Gastrocnemius medialis (tissue), 4 donors: ENCODE results near the gene LTB. TPM values are rescaled to one million over a fixed set of nuclear protein-coding genes. Genes with fewer than 3 reads are reported as not detected.
A peak's percentile ranks its signal among the peaks of the same experiment; 100 is the strongest.

ENCODE experiments used
- ATAC-seq, 2 donors: fragments of 150-250 bp; one replicate each; pipeline ENCODE4 v1.9.1; 2016
- DNase-seq, 2 donors: peaks; one replicate each; pipeline ENCODE4 v3.0.0-alpha.2; 2019
- H3K27ac ChIP-seq, 4 donors: fragments of 200-600 bp; sonication (generic); 1 replicate in 1 of 4; 2 replicates in 3 of 4; pipeline ENCODE4 v1.5.1; 2016 to 2018; ENCODE audit warnings: mild to moderate bottlenecking in 2 of 4, moderate library complexity in 1 of 4
- H3K27me3 ChIP-seq, 3 donors: fragments of 200-600 bp; sonication (generic) in 2 of 3; 1 replicate in 1 of 3; 2 replicates in 2 of 3; pipeline versions ENCODE4 v1.5.1 to v1.6.0; 2016 to 2019; ENCODE audit warnings: mild to moderate bottlenecking in 1 of 3, moderate library complexity in 1 of 3
- H3K36me3 ChIP-seq, 2 donors: fragments of 200-600 bp; sonication (generic) in 1 of 2; one replicate each; pipeline ENCODE4 v1.5.1; 2017 to 2018
- H3K4me1 ChIP-seq, 2 donors: fragments of 200-600 bp; sonication (generic) in 1 of 2; one replicate each; pipeline ENCODE4 v1.5.1; 2016 to 2017; ENCODE audit warnings: mild to moderate bottlenecking in 2 of 2
- H3K4me3 ChIP-seq, 4 donors: fragments of 200-600 bp; sonication (generic) in 3 of 4; 1 replicate in 1 of 4; 2 replicates in 3 of 4; pipeline ENCODE4 v1.5.1; 2016 to 2019; ENCODE audit warnings: mild to moderate bottlenecking in 2 of 4
- H3K9me3 ChIP-seq, 3 donors: fragments of 200-600 bp; sonication (generic) in 2 of 3; 1 replicate in 1 of 3; 2 replicates in 2 of 3; pipeline ENCODE4 v1.5.1; 2016 to 2019
- POLR2A ChIP-seq, 2 donors: fragments of 450-650 bp; IDR thresholded peaks; one replicate each; pipeline ENCODE4 v1.6.1; 2017; ENCODE audit warnings: antibody characterized with exemption in 2 of 2, mild to moderate bottlenecking in 2 of 2, moderate library complexity in 2 of 2
- in situ Hi-C, 4 donors: fragments of 200-750 bp; cut with MboI; loops; one replicate each; pipeline versions ENCODE4 v1.15.0 to v1.8.0; 2017; ENCODE audit warnings: low sequenced_read_pairs in 4 of 4
- intact Hi-C: fragments of 100-400 bp; cut with DNase I; formaldehyde crosslinking; loops from one replicate; pipeline ENCODE4 v1.15.1; 2023; ENCODE audit warnings: low total_unique reads
- total RNA-seq, 4 donors: library from RNA; depleted of rRNA; stranded (reverse); fragments of >200 nt; gene quantifications; one replicate each; pipeline versions ENCODE4 v1.1.0 to v1.2.3, GENCODE V29; 2016
- TF ChIP-seq, protein P1 (sequence below), 5 experiments: fragments of 450-650 bp in 3 of 5; fragments of 200-600 bp in 2 of 5; sonication (generic) in 2 of 5; IDR thresholded peaks in 4 of 5; conservative IDR thresholded peaks in 1 of 5; 1 replicate in 4 of 5; 2 replicates in 1 of 5; pipeline ENCODE4 v1.5.1; 2016 to 2019; ENCODE audit warnings: antibody characterized with exemption in 5 of 5, mild to moderate bottlenecking in 3 of 5, moderate library complexity in 3 of 5

Gene LTB
- total RNA-seq, 4 donors from 2014 or later, result not detected

DNA sequence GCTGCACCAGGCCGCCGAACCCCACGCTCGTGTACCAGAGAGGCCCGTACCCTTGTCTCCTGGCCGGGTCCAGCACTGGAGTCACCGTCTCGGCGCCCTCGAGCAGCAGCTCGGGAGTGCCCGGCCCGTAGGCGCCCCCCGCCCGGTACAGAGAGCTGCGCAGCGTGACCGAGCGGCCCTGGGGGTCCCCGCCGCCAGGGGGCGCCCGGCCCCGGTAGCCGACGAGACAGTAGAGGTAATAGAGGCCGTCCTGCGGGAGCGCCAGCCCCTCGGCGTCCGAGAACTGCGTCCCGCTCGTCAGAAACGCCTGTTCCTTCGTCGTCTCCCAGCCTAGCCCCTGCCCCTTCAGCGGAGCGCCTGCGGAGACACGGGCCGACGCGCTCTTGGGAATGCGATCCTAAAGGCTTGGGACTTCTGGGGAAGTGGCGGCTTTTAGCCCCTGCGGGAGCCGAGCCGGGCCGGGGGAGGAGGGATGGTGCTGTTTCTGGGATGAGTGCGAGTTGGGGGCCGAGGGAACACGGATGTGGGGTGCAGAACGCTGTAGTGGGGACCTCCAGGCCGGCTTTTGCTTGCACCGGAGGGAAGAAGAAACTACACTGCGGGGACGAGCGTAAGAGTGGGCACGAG is 1.3 kb downstream of the LTB start:
- intact Hi-C loops, result loop anchor here (1.0 kb wide), 2 partner anchors 17 to 35 kb away; partner anchors contain the start of gene ATP6V1G2
- no peaks in the 10 kb centered on the region for H3K36me3 ChIP-seq
- H3K27me3 ChIP-seq, result no peaks in the 10 kb centered on the region
- H3K27ac ChIP-seq, result peak overlapping the region; percentile 74 to 84 (median 77)
- H3K4me3 ChIP-seq, result peak overlapping the region; percentile 67 to 96 (median 90)
- DNase-seq (peak; percentile 66 to 77), ATAC-seq (peak; percentile 92 to 95)
- TF ChIP-seq, protein P1, sequence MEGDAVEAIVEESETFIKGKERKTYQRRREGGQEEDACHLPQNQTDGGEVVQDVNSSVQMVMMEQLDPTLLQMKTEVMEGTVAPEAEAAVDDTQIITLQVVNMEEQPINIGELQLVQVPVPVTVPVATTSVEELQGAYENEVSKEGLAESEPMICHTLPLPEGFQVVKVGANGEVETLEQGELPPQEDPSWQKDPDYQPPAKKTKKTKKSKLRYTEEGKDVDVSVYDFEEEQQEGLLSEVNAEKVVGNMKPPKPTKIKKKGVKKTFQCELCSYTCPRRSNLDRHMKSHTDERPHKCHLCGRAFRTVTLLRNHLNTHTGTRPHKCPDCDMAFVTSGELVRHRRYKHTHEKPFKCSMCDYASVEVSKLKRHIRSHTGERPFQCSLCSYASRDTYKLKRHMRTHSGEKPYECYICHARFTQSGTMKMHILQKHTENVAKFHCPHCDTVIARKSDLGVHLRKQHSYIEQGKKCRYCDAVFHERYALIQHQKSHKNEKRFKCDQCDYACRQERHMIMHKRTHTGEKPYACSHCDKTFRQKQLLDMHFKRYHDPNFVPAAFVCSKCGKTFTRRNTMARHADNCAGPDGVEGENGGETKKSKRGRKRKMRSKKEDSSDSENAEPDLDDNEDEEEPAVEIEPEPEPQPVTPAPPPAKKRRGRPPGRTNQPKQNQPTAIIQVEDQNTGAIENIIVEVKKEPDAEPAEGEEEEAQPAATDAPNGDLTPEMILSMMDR (IDR thresholded peaks at IDR 0.05 in 4 of 5, conservative IDR thresholded peaks at IDR 0.05 in 1 of 5), result peak; percentile 94 to 98 (median 96)
- peak in 1 of 2 donors; percentile 22 for TF ChIP-seq POLR2A (IDR thresholded peaks at IDR 0.05)
- in situ Hi-C loops, result no loop called here
- no peaks in the 10 kb centered on the region for H3K9me3 ChIP-seq
- peaks cover 0 to 5% of the 10 kb centered on the region in 2 donors for H3K4me1 ChIP-seq

DNA sequence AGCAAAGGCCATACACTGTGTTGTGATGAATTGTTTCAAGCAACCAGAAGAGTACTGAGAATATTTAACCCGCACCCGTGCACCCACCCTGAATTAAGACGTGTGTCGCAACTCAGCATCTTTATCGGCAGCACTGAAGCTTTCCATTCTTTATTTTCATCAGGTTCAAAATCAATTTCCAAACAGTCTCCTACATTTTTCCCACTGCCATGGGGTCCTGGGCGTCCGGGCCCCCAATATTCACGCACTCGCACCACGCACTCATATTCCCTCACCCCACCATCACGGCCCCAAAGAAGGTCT is 1.8 kb downstream of the LTB start:
- peaks cover 0 to 5% of the 10 kb centered on the region in 2 donors for H3K4me1 ChIP-seq
- H3K27ac ChIP-seq, result peak overlapping the region; percentile 74 to 84 (median 77)

DNA sequence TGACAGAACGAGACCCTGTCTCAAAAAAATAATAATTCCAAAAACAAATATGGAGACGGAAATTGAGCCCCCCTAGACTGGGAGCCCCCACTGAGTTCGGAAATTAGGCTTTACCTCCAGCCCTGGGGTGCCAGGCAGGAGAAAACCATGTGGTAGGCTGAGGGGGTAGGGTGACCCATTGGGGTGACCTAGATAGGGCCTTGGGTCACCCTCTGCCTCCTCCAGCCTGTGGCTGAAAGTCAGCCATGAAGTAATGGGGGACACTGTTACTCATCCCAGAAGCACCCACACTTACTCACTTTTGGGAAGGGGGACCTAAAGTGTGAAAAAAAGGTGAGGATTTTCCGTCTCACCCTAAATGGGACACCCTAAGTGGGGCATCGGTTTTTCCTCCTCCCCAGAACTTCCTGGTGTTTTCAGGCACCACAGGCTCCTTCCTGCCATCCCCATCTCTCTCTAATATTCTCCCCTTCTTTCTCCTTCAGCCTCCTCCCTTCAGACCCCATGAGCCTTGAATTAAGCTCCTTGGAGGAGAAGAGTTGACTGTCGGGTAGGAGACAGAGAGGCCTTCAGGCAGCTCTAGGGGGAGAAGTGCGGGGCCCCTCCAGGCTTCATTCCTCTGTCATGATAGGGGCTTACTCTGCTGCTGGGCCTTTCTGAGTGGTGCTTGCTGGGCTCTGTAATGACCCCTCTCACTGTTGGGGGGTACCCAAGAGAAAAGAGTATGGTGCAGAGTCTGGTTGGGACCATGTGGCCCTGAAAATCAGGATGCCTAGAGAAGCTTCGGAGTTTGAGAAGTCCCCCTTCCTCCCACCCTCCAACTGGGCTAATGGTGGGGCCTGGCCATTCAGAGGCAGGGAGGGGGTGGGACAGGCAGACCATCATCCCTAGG is 2.4 kb downstream of the LTB start:
- DNase-seq (no peak), ATAC-seq (no peak)
- Histone ChIP-seq H3K4me1 (peaks cover 0 to 5% of the 10 kb centered on the region in 2 donors), H3K27ac (no peak overlapping the region), H3K9me3 (no peaks in the 10 kb centered on the region), H3K4me3 (no peak overlapping the region), H3K36me3 (no peaks in the 10 kb centered on the region), H3K27me3 (no peaks in the 10 kb centered on the region)
- TF ChIP-seq, protein P1 (IDR thresholded peaks at IDR 0.05 in 4 of 5, conservative IDR thresholded peaks at IDR 0.05 in 1 of 5), result no peak
- TF ChIP-seq POLR2A (IDR thresholded peaks at IDR 0.05), result no peak
- in situ Hi-C loops (no loop called here), intact Hi-C loops (no loop called here)

More for the DNA sequence above, 1.8 kb downstream of the LTB start:
- Histone ChIP-seq H3K36me3 (no peaks in the 10 kb centered on the region), H3K4me3 (peak overlapping the region; percentile 67 to 96 (median 90)), H3K9me3 (no peaks in the 10 kb centered on the region), H3K27me3 (no peaks in the 10 kb centered on the region)
- no peak for DNase-seq
- intact Hi-C loops, result no loop called here
- ATAC-seq, result no peak
- TF ChIP-seq POLR2A (IDR thresholded peaks at IDR 0.05), result no peak
- TF ChIP-seq, protein P1 (IDR thresholded peaks at IDR 0.05 in 4 of 5, conservative IDR thresholded peaks at IDR 0.05 in 1 of 5), result no peak
- in situ Hi-C loops, result no loop called here

DNA sequence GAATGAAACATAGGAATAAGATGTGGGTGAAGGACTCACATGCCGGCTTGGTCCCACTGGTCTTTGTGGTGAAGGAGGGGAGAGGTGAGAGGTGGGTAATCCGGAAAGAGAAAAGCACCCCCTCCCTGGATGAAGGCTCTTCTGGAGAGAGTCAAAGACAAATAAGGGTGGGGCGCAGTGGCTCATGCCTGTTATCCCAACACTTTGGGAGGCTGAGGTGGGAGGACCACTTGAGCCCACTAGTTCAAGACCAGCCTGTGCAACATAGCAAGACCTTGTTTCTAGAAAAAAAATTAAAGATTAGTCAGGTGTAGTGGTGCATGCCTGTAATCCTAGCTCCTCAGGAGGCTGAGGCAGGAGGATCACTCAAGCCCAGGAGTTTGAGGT is 3.1 kb downstream of the LTB start:
- DNase-seq (no peak), ATAC-seq (no peak)
- no peak overlapping the region for H3K27ac ChIP-seq
- H3K4me3 ChIP-seq, result no peak overlapping the region
- in situ Hi-C loops, result no loop called here
- TF ChIP-seq, protein P1 (IDR thresholded peaks at IDR 0.05 in 4 of 5, conservative IDR thresholded peaks at IDR 0.05 in 1 of 5), result no peak
- no peak for TF ChIP-seq POLR2A (IDR thresholded peaks at IDR 0.05)
- intact Hi-C loops, result no loop called here
- peaks cover 0 to 5% of the 10 kb centered on the region in 2 donors for H3K4me1 ChIP-seq
- H3K36me3 ChIP-seq, result no peaks in the 10 kb centered on the region
- H3K27me3 ChIP-seq, result no peaks in the 10 kb centered on the region
- no peaks in the 10 kb centered on the region for H3K9me3 ChIP-seq
